Left ventricle myocardium inferior (tissue), 1 donor: ENCODE results near the gene SIRT7. TPM values are rescaled to one million over a fixed set of nuclear protein-coding genes. Genes with fewer than 3 reads are reported as not detected.

Experiments
- DNase-seq: peaks from one replicate; pipeline ENCODE4 v3.0.0-alpha.2; 2020
- H3K27ac ChIP-seq: fragments of 200-600 bp; replicated peaks from 2 replicates; pipeline ENCODE4 v1.8.0; 2021
- H3K27me3 ChIP-seq: fragments of 200-600 bp; 2 replicates; pipeline ENCODE4 v1.8.0; 2021; ENCODE audit warnings: low read depth
- H3K36me3 ChIP-seq: fragments of 200-600 bp; 2 replicates; pipeline ENCODE4 v1.8.0; 2021
- H3K4me1 ChIP-seq: fragments of 200-600 bp; 2 replicates; pipeline ENCODE4 v1.8.0; 2021
- H3K4me3 ChIP-seq: fragments of 200-600 bp; 2 replicates; pipeline ENCODE4 v1.8.0; 2021; ENCODE audit warnings: mild to moderate bottlenecking, moderate library complexity
- H3K9me3 ChIP-seq: fragments of 200-600 bp; replicated peaks from 2 replicates; pipeline ENCODE4 v1.8.0; 2021
- intact Hi-C: fragments of 100-400 bp; cut with micrococcal nuclease; formaldehyde crosslinking; loops from one replicate; pipeline ENCODE4 v1.11.0; 2022
- total RNA-seq: library from RNA; stranded (reverse); fragmentation: NEBNext Ultra II Directional; extraction: Animal tissue kit (Norgen Biotek cat#: 25700); gene quantifications from one replicate; pipeline ENCODE4 v1.2.1, GENCODE V29; 2021
- TF ChIP-seq, protein P1 (sequence below): fragments of 200-600 bp; IDR thresholded peaks from 2 replicates; pipeline ENCODE4 v1.8.0; 2021; ENCODE audit warnings: antibody characterized with exemption, mild to moderate bottlenecking, borderline replicate concordance
- donor health status: DM: no; HTN: yes; CAD: no; lungs with severe emphysema.

SIRT7 gene
- total RNA-seq, 1 donor from 2014 or later = 8.5 TPM

- DNase-seq = no peak
- peaks cover 98% of the 10 kb centered on the region for H3K27me3 ChIP-seq
- intact Hi-C loops = loop anchor here (10.0 kb wide), 1 partner anchor 182 kb away; no protein-coding TSS in a partner anchor
- no peak overlapping the region for H3K4me3 ChIP-seq
- H3K27ac ChIP-seq = no peak overlapping the region
- H3K36me3 ChIP-seq = no peaks in the 10 kb centered on the region
- TF ChIP-seq, protein P1, sequence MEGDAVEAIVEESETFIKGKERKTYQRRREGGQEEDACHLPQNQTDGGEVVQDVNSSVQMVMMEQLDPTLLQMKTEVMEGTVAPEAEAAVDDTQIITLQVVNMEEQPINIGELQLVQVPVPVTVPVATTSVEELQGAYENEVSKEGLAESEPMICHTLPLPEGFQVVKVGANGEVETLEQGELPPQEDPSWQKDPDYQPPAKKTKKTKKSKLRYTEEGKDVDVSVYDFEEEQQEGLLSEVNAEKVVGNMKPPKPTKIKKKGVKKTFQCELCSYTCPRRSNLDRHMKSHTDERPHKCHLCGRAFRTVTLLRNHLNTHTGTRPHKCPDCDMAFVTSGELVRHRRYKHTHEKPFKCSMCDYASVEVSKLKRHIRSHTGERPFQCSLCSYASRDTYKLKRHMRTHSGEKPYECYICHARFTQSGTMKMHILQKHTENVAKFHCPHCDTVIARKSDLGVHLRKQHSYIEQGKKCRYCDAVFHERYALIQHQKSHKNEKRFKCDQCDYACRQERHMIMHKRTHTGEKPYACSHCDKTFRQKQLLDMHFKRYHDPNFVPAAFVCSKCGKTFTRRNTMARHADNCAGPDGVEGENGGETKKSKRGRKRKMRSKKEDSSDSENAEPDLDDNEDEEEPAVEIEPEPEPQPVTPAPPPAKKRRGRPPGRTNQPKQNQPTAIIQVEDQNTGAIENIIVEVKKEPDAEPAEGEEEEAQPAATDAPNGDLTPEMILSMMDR = no peak
- H3K9me3 ChIP-seq = no peaks in the 10 kb centered on the region
- H3K4me1 ChIP-seq = peaks cover 38% of the 10 kb centered on the region
These were observed 44.8 kb upstream of the SIRT7 start for GRCh38 chr17:81962499-81963441.

DNA sequence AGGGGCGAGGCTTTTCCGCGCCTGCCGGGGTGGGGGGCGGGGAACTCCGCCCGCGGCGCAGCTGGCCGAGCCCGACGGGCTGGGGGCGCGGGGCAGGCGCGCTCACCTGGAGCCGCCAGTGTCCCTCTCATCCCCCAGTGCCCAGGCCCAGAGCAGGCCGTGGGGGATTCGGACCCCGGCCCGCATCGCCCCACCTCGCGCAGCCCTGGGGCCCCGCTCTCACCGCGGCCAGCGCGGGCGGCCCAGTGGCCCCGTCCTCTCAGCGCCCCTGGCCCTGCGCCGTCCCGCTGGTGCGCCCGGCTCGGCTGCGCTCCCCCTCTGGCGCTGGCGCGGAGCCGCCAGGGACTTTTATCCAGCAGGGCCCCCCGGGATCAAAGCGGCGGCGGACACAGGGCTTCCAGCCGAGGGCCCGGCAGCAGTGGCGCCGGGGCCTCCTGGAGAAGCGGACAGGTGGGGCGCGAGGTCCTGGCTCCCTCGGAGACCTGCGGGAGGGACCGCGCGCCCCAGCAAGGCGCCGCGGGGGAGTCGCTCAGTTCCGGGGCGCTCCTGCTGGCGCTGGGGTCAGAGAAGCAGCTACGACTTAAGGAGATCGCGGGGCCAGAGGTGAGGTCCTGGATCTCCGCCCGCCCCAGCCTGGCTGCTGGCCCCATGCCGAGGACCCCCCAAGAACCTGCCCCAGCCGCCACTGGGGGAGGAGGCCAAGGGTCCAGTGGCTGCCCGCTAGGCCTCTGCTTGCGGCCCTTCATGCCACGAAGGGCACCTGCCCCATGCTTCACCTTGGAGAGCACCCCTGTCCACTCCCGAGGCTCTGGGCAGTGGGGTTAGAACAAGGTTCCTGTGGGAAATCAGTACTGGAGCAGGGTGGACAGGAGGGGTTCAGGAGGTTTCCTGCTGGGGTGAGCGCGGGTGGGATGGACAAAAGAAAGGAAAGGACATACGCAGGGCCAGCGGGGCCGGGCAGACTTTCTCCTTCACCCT is 43.8 kb upstream of the SIRT7 start:
- Histone ChIP-seq H3K27me3 (peaks cover 98% of the 10 kb centered on the region), H3K9me3 (no peaks in the 10 kb centered on the region), H3K4me1 (peaks cover 29% of the 10 kb centered on the region), H3K4me3 (peak overlapping the region; percentile 14), H3K36me3 (no peaks in the 10 kb centered on the region), H3K27ac (no peak overlapping the region)
- DNase-seq = no peak
- TF ChIP-seq, protein P1 = no peak
- intact Hi-C loops = loop anchor here (10.0 kb wide), 1 partner anchor 183 kb away; no protein-coding TSS in a partner anchor

- H3K36me3 ChIP-seq = no peaks in the 10 kb centered on the region
- no peak within 1 kb of the TSS for H3K27ac ChIP-seq
- intact Hi-C loops = loop anchor here (10.0 kb wide), 1 partner anchor 184 kb away; no protein-coding TSS in a partner anchor
- peaks cover 96% of the 10 kb centered on the region for H3K27me3 ChIP-seq
- H3K4me3 ChIP-seq = peak within 1 kb of the TSS; percentile 64
- TF ChIP-seq, protein P1 = peak; percentile 31
- H3K4me1 ChIP-seq = peaks cover 25% of the 10 kb centered on the region
- no peaks in the 10 kb centered on the region for H3K9me3 ChIP-seq
- DNase-seq = no peak
These were observed 43.1 kb upstream of the SIRT7 start, which contains the start of gene NOTUM for GRCh38 chr17:81961087-81961511. Gene NOTUM, minus strand, starts transcription at chr17:81961187. Its CDS starts 278 bp downstream, at chr17:81960909.

- peaks cover 25% of the 10 kb centered on the region for H3K4me1 ChIP-seq
- no peak overlapping the region for H3K27ac ChIP-seq
- peaks cover 89% of the 10 kb centered on the region for H3K27me3 ChIP-seq
- TF ChIP-seq, protein P1 = no peak
- DNase-seq = no peak
- no peaks in the 10 kb centered on the region for H3K36me3 ChIP-seq
- intact Hi-C loops = loop anchor here (10.0 kb wide), 1 partner anchor 184 kb away; no protein-coding TSS in a partner anchor
- H3K4me3 ChIP-seq = peak overlapping the region; percentile 64
- no peaks in the 10 kb centered on the region for H3K9me3 ChIP-seq
These were observed 42.4 kb upstream of the SIRT7 start for GRCh38 chr17:81960130-81960958.
